Retinal pigment epithelial cell (primary cell): Measurements from ENCODE around the gene C4orf51.

Experiments
- DNase-seq: peaks from one replicate; pipeline ENCODE4 v3.0.0-alpha.2; 2010; ENCODE audit warnings: low read depth
- H3K4me3 ChIP-seq: 2 replicates; pipeline ENCODE4 v1.5.1; 2011; ENCODE audit warnings: mild to moderate bottlenecking, low read length, control low read depth, moderate library complexity
- TF ChIP-seq, protein P1 (sequence below): conservative IDR thresholded peaks from 2 replicates; pipeline ENCODE4 v1.5.1; 2011; ENCODE audit warnings: low read depth, low read length, control low read depth, inconsistent platforms

C4orf51 gene

DNA sequence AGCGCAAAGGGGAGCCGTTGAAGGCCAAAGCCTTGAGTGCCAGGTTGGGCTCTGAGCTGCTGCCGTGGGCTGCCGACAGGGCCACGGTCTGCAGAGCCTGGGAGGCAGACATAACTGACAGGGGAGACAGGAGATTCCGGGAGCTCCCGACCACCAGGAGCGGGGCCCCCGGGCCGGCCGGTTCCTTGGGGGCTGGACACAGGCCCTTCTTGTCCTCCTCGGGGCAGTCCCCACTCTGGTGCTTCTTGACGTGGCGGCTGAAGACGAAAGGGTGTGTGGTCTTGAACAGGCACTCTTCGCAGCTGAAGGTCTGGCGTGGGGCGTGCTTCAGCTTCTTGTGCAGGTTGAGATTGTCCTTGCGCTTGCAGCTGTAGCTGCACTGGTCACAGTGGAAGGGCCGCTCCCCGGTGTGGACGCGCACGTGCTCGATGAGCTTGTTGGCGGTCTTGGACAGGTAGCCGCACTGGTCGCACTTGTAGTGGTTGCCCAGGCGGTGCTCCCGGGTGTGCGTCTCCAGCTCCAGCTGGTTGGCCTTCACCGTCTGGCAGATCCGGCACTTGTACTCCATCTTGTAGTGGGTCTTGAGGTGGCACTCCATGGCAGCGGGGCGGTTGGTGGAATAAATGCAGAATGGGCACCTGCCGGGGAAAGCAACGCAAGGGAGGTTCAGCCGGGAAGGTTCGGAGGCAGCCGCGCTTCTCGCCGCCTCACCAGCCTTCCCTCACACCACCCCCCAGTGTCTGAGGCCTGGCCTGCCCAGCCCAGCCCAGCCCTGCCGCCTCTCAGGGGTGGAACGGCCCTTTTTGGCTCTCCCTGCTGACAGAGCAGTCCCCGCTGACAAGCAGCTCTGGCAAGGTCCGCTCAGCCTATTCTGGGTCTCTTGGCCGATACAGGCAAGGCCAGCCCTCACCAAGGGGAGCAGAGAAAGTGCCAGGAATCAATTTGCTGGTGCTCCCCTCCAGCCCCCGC, 81.3 kb downstream of the C4orf51 start:
- TF ChIP-seq, protein P1, sequence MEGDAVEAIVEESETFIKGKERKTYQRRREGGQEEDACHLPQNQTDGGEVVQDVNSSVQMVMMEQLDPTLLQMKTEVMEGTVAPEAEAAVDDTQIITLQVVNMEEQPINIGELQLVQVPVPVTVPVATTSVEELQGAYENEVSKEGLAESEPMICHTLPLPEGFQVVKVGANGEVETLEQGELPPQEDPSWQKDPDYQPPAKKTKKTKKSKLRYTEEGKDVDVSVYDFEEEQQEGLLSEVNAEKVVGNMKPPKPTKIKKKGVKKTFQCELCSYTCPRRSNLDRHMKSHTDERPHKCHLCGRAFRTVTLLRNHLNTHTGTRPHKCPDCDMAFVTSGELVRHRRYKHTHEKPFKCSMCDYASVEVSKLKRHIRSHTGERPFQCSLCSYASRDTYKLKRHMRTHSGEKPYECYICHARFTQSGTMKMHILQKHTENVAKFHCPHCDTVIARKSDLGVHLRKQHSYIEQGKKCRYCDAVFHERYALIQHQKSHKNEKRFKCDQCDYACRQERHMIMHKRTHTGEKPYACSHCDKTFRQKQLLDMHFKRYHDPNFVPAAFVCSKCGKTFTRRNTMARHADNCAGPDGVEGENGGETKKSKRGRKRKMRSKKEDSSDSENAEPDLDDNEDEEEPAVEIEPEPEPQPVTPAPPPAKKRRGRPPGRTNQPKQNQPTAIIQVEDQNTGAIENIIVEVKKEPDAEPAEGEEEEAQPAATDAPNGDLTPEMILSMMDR: no peak
- no peak overlapping the region for H3K4me3 ChIP-seq
- no peak for DNase-seq

DNA sequence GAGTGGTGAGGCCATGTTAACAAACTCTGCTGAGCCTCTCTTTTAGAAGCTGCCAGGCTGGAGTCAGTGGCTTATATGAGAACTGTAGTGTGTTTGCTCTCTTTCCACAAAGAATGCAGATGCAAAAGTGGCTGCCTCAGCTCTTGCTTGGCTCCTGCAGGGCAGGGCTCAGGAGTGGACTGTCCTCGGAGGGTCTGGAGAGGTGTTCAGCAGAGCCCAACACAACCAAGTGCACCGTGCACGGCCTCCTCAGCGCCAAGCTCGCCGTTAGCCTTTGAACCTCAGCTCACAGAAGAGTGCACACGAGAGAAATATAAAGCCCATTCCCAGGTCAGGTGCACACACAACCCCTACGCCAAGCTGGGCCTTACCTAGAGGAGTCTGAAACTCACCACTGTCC, 82.8 kb downstream of the C4orf51 start:
- H3K4me3 ChIP-seq: no peak overlapping the region
- no peak for DNase-seq
- TF ChIP-seq, protein P1: no peak

DNA sequence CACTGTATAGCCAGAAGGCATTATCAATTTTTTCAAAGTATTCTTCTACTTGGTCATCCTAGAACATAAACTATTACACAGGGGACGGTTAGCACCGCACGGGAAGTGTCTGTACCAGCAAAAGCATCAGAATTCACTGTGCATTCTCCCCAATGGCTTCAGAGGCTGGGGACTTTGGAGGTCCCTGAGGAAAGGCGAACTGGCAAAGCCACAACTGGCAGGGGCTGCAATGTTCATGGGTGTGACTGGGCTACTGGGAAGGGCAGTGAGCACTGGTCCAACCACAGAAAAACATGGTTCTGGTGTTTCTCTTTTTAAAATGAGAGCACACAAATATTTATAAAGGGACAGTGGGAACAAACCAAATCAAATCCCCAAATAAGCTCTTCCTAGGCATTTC, 83.5 kb downstream of the C4orf51 start:
- TF ChIP-seq, protein P1: no peak
- no peak overlapping the region for H3K4me3 ChIP-seq
- DNase-seq: no peak

DNA sequence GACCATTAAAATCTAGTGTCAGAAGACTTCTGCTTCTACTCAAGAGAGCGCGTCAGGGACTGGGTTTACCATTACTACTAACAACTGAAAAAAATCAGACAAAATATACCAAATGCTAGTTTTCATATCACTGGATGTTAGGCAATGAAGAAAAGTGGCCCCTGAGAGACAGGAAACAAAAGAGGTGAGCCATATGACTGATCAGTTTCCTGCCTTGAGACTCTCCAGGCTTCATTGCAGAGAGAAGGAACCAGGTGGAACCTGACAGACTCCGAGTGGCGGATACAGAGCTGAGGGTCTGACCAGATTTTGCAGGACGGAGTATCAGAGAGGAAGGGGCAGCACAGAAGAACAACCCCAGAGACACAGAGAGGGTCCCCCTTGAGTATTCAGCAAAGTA, 86.3 kb downstream of the C4orf51 start:
- no peak overlapping the region for H3K4me3 ChIP-seq
- TF ChIP-seq, protein P1: no peak
- no peak for DNase-seq

DNA sequence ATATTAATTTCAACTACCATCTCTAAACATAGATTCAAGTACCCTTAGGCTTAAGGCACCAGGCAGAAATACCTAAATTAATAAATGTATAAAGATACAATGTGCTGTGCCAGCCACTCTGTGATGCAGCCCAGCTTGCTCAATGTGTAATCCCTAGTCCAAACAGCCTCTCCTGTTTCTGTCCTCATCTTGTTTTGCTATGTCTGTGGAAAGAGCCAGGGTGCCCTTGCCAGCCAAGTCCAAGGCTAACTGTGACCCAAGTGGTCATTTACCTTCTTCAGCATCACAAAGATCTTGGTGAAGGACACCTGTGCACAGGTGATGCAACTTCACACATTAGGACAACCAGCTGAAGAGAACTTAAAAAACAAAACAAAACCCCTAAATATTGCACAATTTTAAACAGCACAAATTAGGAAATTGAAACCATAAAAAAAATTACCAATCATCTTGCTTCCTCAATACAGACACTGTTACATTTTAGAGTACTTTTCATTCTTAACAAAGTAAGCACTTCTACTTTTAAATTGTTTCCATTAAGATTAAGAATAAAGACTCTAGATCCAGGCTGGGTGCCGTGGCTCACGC, 89.6 kb downstream of the C4orf51 start:
- no peak for DNase-seq
- TF ChIP-seq, protein P1: no peak
- H3K4me3 ChIP-seq: no peak overlapping the region

DNA sequence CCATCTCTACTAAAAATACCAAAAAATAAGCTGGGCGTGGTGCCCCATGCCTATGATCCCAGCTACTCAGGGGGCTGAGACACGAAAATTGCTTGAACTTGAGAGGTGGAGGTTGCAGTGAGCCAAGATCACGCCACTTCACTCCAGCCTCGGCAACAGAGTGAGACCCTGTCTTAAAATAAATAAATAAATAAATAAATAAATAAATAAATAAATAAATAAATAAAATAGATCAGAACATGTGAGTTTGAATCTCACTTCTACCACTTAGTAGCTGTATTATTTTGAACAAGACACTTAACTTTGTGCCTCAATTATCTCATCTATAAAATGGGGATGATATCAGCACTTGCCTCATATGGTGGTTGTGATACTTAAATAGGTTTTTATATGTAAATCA, 90.2 kb downstream of the C4orf51 start:
- TF ChIP-seq, protein P1: no peak
- DNase-seq: no peak
- H3K4me3 ChIP-seq: no peak overlapping the region
